Measurements from ENCODE around the gene COLEC12. TPM values are rescaled to one million over a fixed set of nuclear protein-coding genes. Genes with fewer than 3 reads are reported as not detected.

The COLEC12 gene
- total and polyA plus RNA-seq, 2 donors (not counting 3 experiments of a cell fraction or from before 2014, with no cell fraction given) = 8.0 to 17.1 TPM

DNA sequence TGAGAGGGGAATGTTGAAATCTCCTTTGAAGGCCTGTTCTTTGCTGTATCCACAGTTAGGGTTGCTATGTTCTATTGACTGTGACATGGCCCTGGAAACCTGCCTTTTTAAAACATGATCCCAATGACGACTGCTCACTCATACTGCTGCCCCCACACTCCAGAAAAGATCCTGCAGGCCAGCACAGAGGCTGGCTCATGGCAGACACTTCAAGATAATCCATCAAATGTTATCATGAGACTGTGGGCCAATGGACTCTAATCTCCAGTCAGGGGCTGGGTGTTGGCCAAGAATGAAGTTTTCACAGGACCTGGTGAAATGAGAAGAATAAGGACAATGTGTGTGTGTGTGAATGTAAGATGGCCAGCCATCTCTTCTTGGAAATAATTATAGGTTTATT lies 173.7 kb downstream of the COLEC12 start:
- Histone ChIP-seq H3K9me1 (replicated peaks; ENCODE audit: control insufficient read depth, extremely low read depth, insufficient read depth, low read length) (no peaks in the 10 kb centered on the region), H3K9ac (replicated peaks; ENCODE audit: extremely low read depth, insufficient read depth, low read length) (no peak overlapping the region), H3K27me3 (ENCODE audit: control insufficient read depth in 2 of 2, insufficient read depth in 2 of 2, low read length in 2 of 2) (no peaks in the 10 kb centered on the region), H3K4me3 (replicated peaks in 1 of 3; ENCODE audit: insufficient read depth in 1 of 3, low read depth in 1 of 3, low read length in 3 of 3) (no peak overlapping the region), H3K4me2 (ENCODE audit: insufficient read depth, low read length) (no peak overlapping the region), H3K79me2 (ENCODE audit: control insufficient read depth, insufficient read depth, low read length) (no peaks in the 10 kb centered on the region), H3K27ac (ENCODE audit: insufficient read depth, low read depth, low read length) (no peak overlapping the region), H3K9me3 (replicated peaks; ENCODE audit: control insufficient read depth, insufficient read depth, low read length) (no peaks in the 10 kb centered on the region), H3K36me3 (ENCODE audit: control insufficient read depth in 2 of 2, extremely low read depth in 1 of 2, insufficient read depth in 2 of 2, low read length in 2 of 2) (no peaks in the 10 kb centered on the region), H2AFZ (ENCODE audit: low read depth, low read length) (no peak overlapping the region), H4K20me1 (replicated peaks; ENCODE audit: control insufficient read depth, extremely low read depth, insufficient read depth, low read length) (no peaks in the 10 kb centered on the region), H3K4me1 (ENCODE audit: control insufficient read depth, extremely low read depth, insufficient read depth, low read length) (peaks cover 29% of the 10 kb centered on the region)
- intact Hi-C loops (cut with micrococcal nuclease) (no loop called here), dilution Hi-C loops (cut with MboI; ENCODE audit: extremely low pct_ligation_motif_present, low sequenced_read_pairs) (no loop called here)
- POLR2A ChIA-PET = no interaction called here
- no peak for TF ChIP-seq EZH2 (IDR thresholded peaks at IDR 0.05; ENCODE audit: borderline replicate concordance, low read depth, low read length, severe bottlenecking)
- no peak for TF ChIP-seq GATA2 (IDR thresholded peaks at IDR 0.05; ENCODE audit: insufficient read depth, insufficient read length, low read depth, low read length)
- no peak for TF ChIP-seq MAX (IDR thresholded peaks at IDR 0.05; ENCODE audit: insufficient read depth, insufficient read length)
- TF ChIP-seq POLR2AphosphoS5 (IDR thresholded peaks at IDR 0.05; ENCODE audit: insufficient read depth, low read depth, low read length) = no peak
- DNase-seq (ENCODE audit: low read depth, low spot score) (no peak), FAIRE-seq (no peak)
- BruUV-seq (replicated peaks) = no TSS peak
- CTCF ChIA-PET = no interaction called here

DNA sequence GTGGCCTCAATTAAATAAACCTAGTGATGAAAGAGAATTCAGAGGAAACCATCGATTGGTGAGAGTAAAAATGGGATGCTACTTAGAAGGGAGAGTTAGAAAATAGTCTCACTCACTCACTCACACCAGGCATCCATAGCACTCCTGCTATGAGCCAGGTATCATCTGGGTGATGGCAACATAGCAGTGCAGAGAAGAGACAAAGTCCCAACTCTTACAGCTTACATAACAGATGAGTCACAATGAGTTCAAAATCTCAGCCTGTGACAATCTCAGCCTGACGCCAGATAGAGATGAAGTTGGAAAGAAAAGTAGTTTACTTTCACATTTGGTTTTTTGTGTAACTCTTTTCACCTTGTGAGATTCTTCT lies 177.3 kb downstream of the COLEC12 start:
- H3K4me3 ChIP-seq (replicated peaks in 1 of 3; ENCODE audit: insufficient read depth in 1 of 3, low read depth in 1 of 3, low read length in 3 of 3) = no peak overlapping the region
- intact Hi-C loops (cut with micrococcal nuclease) = loop anchor here (2.0 to 5.0 kb wide), 4 partner anchors 36 to 202 kb away; no protein-coding TSS in a partner anchor
- DNase-seq (ENCODE audit: low read depth, low spot score) (peak; percentile 62), FAIRE-seq (peak; percentile 80)
- H4K20me1 ChIP-seq (replicated peaks; ENCODE audit: control insufficient read depth, extremely low read depth, insufficient read depth, low read length) = no peaks in the 10 kb centered on the region
- H3K36me3 ChIP-seq (ENCODE audit: control insufficient read depth in 2 of 2, extremely low read depth in 1 of 2, insufficient read depth in 2 of 2, low read length in 2 of 2) = no peaks in the 10 kb centered on the region
- H3K9me3 ChIP-seq (replicated peaks; ENCODE audit: control insufficient read depth, insufficient read depth, low read length) = no peaks in the 10 kb centered on the region
- BruUV-seq (replicated peaks) = no TSS peak
- no peaks in the 10 kb centered on the region for H3K79me2 ChIP-seq (ENCODE audit: control insufficient read depth, insufficient read depth, low read length)
- no peaks in the 10 kb centered on the region for H3K9me1 ChIP-seq (replicated peaks; ENCODE audit: control insufficient read depth, extremely low read depth, insufficient read depth, low read length)
- CTCF ChIA-PET = interaction anchor here (1.5 to 1.8 kb wide), 2 partner anchors 12 to 55 kb away, joined by 3 to 4 read pairs; partner anchors contain the start of gene THOC1
- no peak overlapping the region for H2AFZ ChIP-seq (ENCODE audit: low read depth, low read length)
- POLR2A ChIA-PET = no interaction called here
- no peak overlapping the region for H3K9ac ChIP-seq (replicated peaks; ENCODE audit: extremely low read depth, insufficient read depth, low read length)
- no peaks in the 10 kb centered on the region for H3K27me3 ChIP-seq (ENCODE audit: control insufficient read depth in 2 of 2, insufficient read depth in 2 of 2, low read length in 2 of 2)
- H3K4me1 ChIP-seq (ENCODE audit: control insufficient read depth, extremely low read depth, insufficient read depth, low read length) = peaks cover 30% of the 10 kb centered on the region
- TF ChIP-seq EZH2 (IDR thresholded peaks at IDR 0.05; ENCODE audit: borderline replicate concordance, low read depth, low read length, severe bottlenecking) (no peak), JUN (IDR thresholded peaks at IDR 0.05; ENCODE audit: borderline replicate concordance, insufficient read depth, insufficient read length, low read depth) (peak; percentile 28)
- dilution Hi-C loops (cut with MboI; ENCODE audit: extremely low pct_ligation_motif_present, low sequenced_read_pairs) = no loop called here
- H3K4me2 ChIP-seq (ENCODE audit: insufficient read depth, low read length) = peak overlapping the region; percentile 43
- H3K27ac ChIP-seq (ENCODE audit: insufficient read depth, low read depth, low read length) = peak overlapping the region; percentile 29
